Subcutaneous adipose tissue (tissue), 4 donors: ENCODE results near the gene VPS13A. TPM values are rescaled to one million over a fixed set of nuclear protein-coding genes. Genes with fewer than 3 reads are reported as not detected.

ENCODE experiments used
- total RNA-seq, 4 donors: library from RNA; depleted of rRNA; stranded (reverse); fragments of >200 nt; gene quantifications; one replicate each; pipeline ENCODE4 v1.1.0, GENCODE V29; 2016
- TF ChIP-seq, protein P1 (sequence below): fragments of 450-650 bp; IDR thresholded peaks from one replicate; pipeline ENCODE4 v1.5.1; 2016; ENCODE audit warnings: low read depth, mild to moderate bottlenecking, control low read depth, antibody characterized with exemption, moderate library complexity

VPS13A gene
- total RNA-seq, 4 donors from 2014 or later: 24.1 to 47.6 (median 36.8) TPM

DNA sequence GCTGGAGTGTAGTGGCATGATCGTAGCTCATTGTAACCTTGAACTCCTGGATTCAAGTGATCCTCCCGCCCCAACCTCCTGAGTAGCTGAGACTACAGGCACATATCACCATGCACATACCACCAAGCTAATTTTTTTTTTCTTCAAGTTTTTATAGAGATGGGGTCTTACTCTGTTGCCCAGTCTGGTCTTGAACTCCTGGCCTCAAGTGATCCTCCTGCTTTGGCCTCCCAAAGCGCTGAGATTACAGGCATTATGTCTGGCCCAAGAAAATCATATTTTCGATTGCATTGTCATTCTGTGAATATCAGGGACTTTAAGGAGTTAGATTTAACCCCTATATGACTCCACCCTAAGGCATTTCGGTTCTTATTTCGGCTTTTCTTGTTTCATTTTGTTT lies 116.6 kb downstream of the VPS13A start:
- TF ChIP-seq, protein P1, sequence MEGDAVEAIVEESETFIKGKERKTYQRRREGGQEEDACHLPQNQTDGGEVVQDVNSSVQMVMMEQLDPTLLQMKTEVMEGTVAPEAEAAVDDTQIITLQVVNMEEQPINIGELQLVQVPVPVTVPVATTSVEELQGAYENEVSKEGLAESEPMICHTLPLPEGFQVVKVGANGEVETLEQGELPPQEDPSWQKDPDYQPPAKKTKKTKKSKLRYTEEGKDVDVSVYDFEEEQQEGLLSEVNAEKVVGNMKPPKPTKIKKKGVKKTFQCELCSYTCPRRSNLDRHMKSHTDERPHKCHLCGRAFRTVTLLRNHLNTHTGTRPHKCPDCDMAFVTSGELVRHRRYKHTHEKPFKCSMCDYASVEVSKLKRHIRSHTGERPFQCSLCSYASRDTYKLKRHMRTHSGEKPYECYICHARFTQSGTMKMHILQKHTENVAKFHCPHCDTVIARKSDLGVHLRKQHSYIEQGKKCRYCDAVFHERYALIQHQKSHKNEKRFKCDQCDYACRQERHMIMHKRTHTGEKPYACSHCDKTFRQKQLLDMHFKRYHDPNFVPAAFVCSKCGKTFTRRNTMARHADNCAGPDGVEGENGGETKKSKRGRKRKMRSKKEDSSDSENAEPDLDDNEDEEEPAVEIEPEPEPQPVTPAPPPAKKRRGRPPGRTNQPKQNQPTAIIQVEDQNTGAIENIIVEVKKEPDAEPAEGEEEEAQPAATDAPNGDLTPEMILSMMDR: no peak

DNA sequence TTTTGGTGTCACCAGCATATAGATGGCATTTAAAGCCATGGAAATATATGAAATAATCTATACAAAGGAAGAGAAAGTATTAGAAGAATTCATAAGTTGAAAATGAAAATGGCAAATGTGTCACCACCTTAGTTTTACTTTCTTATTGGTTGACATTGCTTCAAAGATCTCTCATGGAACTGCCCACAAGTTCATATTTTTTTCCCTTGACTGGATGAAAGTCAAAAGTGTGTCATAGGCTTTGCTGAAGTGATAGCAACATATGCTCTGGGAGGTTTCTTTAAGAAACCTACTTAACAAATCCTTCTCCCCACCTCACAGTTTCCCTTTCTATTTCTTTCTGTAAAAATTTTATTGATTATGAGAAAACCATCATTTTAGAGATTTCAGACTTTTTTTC lies 127.2 kb downstream of the VPS13A start:
- TF ChIP-seq, protein P1: no peak

DNA sequence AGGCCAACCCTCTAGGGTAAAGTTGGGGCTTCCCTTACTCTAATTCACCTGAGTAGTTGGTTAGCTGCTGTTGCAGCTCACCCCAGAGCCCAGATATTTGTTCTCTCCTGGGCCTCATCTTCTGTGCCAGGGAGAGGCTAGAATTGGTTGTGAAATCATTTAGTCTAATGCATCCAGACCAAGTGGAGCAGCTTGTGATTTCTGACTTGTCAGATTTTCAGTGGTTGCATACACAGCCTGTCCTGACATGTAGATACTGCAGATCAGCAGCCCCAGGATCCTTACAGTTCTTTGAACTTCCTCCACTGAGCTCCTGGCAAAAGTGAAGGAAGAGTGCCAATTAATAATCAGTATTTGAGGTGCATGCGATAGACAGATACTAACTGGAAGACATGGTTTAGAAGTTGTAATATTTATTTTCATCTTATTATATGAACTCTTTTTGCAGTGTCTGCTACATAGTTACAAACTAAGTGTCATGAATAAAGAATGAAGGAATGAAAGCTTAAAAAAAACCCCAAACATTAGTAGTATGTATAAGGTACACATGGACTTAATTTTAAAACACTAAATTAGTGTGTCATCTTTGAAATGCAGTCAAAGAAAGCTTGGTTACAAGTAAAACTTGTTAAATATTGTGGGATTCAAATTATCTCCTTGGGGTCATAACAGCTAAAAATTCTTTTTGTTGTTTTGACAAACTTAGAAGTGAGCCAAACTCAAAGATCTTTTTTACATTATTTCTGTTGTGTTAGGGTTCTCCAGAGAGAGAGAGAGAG lies 128.5 kb downstream of the VPS13A start:
- TF ChIP-seq, protein P1: no peak

DNA sequence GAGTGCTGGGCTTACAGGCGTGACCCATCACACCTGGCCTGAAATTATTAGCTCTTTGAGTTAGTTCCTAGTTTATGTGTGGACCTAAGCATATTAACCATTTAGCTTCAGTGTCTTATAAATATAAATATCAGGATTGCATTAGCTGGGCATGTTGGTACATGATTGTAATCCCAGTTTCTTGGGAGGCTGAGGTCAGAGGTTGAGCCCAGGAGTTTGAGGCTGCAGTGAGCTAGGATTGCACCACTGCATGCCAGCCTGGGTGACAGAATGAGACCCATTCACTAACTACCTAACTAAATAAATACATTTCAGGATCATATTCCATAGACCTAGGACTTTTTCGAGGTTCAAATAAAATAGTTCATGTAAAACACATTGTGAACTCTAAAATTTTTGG lies 129.8 kb downstream of the VPS13A start:
- TF ChIP-seq, protein P1: no peak

DNA sequence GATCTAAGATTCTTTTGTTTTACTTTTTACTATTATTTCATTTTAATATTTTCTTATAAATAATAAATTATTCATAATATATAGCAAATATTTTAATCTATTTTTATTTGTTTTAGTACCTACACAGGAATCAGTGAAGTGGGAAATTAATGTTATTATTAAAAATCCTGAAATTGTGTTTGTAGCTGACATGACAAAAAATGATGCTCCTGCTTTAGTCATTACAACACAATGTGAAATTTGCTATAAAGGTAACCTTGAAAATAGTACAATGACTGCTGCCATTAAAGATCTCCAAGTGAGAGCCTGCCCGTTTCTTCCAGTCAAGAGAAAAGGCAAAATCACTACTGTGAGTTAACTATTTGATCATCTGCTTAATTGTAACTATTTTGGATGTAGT lies 138.7 kb downstream of the VPS13A start:
- TF ChIP-seq, protein P1: no peak

DNA sequence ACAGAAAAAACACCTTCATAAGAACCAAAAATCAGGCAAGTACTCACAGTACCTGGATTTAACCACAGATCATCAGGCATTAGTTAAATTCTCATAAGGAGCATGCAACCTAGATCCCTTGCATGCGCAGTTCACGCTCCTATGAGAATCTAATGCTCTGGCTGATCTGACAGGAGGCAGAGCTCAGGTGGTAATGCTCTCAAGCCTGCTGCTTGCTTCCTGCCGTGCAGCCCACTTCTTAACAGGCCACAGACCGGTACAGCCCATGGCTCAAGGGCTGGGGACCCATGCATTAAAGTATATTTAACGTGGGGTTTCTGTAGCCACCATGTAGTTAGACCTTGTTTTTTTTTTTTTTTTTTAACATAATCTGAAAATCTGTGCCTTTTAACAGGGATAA lies 147.7 kb downstream of the VPS13A start:
- TF ChIP-seq, protein P1: no peak

DNA sequence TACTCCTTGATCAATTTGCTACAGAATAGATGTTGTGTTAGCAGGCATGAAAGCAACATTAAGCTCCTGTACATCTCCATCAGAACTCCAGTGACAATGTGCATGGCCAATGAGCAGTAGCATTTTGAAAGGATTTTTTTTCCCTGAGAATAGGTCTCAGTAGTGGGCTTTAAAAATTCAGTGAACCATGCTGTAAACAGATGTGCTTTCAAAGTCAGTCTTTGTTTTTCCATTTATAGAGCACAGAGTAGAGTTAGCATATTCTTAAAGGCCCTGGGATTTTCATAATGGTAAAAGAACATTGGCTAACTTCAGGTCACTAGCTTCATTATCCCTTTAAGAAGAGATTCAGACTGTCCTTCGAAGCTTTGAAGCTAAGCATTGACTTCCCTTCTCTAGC lies 150.8 kb downstream of the VPS13A start:
- TF ChIP-seq, protein P1: no peak
